HG03045 (cell line): Measurements from ENCODE around the gene SHB.

Experiments
- ATAC-seq: cut with Tn5 transposase; IDR thresholded peaks from one replicate; pipeline ENCODE4 v1.9.1; 2021; ENCODE audit warnings: mild to moderate bottlenecking, moderate library complexity; ENCODE audit not compliant: unreplicated experiment

The SHB gene

DNA sequence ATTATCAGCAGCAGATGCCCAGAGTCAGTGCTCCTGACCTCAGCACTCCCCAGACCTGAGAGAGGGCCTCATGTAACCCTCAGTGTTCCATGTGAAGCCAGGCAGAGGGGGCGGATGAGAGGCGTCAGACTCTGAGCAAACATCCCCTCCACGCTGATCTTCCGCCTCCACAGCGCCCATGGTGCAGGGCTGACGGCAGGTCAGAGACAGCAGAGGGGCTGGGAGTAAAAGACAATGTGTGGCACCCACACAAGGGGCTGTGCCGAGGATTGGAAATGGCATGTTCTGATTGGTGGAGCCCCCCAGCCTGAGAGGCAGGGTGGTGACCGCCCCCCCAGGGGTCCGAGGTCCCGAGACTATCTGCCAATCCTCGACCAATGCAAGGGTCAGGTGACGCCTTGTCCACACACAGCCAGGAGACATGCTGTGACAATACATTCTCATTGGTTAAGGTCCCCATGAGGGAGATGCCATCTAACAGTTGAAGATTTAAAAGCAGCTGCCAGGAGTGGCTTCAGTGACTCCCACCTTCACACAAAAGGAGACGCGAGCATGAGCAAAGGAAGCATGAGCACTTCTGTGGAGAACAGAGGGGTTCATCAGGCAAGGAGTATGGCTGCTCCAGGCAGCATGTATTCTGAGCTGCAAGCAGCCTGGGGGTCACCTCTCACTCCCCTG lies 145.8 kb downstream of the SHB start:
- ATAC-seq = no peak

DNA sequence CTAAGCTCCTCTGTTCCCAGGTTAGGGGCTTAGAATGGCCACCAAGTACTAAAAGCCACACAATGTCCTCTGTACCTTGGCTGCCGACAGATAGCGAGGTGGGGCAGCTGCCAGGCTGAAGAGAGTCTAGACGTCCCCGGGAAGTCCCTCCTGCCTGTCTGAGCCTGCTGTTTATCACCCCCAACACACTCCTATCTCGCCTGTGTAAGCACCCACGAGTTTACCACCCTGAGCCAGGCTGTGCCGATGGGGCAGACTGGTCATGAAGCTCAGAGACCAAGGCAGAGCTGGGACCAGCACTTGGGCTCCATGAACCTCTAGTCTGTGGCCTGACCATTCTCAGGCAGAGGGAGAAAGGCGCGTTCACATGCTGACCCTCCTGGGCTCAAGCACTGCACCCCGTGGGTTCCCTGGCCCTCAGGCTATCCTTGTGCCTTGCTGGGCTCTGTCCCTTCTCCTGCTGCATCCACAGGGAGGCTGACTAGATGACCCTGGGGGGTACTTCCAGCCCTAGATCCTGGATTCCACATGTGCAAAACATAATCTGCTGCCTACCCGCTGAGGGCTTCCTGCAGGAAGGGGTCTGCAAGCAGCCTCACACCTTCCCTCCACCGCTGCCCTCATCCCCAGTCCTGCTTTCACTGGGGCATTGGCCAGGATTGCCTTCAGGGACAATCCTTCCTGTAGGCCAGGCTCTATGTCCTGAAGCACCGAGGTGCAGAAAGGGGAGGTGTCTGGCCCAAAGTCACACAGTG lies 146.5 kb downstream of the SHB start:
- no peak for ATAC-seq

DNA sequence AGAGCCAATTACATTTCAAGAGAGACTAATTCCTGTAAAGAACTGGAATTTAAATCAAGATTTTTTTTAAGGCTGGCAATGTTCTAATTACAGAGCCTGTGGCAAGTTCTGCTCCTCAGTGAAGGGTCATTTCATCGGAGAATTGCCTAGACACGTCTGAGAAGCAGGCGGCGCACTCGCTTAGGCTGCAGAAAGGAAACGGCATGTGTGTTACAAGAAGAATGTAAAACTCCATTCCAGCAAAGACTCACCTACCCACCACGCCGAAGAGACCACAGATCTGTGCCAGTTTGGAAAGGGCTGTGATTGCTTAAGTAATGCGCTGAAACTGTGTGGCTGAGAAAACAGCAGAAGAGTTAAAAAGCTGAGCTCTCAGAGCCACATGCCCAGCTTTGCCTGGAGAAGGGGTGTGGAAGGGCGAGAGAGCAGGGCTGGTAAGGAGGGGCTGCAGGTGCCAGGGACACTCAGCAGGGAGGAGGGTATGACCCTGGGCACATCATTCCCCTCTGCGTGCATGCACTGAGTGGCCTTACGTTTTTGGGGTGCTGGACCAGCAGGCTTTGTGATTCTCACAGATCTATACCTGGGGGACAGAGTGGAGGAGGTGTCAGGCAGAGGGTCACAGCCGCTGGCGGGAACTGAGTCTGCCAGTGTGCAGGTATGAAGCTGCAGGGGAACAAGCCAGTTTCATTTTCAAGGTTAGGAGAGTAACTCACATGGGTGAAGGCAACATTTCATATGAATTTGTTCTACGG lies 147.3 kb downstream of the SHB start:
- no peak for ATAC-seq

GRCh38 chr9:37921168-37921510 lies 147.9 kb downstream of the SHB start:
- ATAC-seq = no peak

DNA sequence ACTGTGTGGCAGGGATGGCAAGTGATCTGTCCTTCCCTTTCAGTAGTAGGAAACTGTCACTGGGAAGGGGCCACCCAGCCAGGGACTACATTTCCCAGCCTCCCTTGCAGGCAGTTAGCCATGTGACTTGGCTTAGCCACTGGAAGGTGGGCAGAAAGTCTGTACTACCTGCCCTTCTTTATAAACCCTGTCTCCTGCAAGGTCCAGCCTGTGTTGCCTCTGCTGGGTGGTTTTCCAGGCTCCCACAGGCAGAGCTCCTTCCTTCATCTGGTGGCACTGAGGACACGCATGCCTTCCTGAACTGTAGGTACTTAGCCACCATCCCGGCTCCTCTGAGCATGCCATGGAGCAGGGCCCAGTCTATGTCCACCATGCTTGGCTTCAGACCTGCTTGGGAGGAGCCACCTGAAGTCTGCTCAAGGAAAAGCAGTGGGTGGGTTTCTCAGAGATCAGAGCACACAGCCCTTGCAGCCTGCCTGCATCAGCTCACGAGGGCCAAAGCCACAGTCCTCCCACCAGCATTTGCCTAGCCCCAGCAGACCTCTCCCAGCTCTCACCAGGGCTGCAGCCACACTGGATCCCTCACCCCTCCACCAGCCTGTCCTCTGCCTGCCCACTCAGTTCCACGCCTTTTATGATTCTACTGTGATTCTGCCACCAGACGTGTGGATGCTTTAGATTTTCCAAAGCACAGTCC lies 148.4 kb downstream of the SHB start:
- ATAC-seq = no peak

DNA sequence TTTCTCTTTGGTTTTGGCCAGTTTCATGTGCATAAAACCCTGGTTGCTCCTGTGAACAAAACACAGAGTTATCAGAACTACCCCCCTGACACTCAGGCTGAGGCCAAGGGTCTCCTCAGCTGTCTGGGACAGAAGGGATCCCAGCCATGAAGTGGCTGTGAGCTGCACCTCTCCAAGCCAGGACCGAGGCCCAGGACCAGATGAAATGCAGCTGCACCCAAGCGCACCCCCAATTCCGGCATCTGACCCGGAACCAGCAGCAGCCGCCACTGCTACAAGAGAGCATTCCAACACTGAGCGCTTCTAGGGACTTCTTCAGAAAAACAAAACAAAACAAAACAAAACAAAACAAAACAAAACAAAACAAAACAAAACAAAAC lies 149.1 kb downstream of the SHB start:
- ATAC-seq = no peak

DNA sequence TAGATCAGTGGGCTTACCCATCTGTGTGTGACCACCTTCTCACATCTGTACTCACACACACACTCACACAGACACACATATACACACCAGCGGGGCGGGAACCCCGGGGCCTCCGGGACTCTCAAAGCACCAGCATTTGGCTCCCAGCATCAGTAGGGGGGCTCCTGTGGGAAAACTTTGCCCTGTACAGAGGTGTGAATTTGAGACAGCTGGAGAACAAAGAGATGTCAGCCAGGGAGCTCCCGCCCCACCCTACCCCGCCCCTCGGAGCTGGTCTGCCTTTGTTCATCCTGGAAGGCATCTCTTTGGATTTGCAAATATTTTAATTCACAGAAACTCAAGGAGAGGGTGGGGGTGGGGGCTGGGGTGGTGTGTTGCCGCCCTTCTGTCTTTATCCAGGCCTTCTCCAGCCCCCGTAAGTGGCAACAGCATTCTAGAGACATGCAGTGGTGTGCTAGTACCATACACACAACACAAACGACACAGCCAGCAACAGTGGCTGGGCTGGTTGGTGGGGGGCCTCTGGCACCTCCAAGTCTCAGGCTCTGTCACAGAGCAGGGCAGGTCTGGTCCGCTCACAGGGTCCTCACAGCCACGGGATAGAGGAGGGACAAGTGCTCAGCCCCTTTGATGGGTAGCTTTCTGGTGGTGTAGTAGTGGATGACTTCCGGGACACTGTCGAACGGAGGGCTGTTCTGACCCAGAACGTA lies 149.6 kb downstream of the SHB start:
- ATAC-seq = no peak

- no peak for ATAC-seq
Measured at GRCh38 chr9:37918665-37919170, 150.3 kb downstream of the SHB start.

- no peak for ATAC-seq
Measured at GRCh38 chr9:37917801-37918664, 151.0 kb downstream of the SHB start.

DNA sequence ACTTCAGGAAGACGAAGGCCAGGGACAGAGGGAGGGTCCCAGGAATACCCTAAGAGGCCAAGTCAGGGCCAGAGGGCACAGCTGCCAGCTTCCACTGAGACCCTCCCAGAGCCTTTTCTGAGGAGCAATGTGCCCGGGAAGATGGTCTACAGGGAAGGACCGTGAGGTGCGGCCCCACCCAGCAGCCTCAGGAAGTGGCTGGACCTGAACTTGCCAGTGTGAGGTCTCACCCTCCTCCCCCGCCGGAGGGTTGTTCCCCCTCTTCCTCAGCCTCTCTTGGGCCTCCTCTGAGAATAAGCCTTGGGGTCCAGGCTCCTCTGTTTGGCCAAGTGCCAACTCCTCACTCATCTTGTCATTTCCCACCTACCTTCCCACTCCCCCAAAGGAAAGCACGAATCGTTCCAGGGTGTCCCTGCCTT lies 151.7 kb downstream of the SHB start:
- ATAC-seq = no peak

DNA sequence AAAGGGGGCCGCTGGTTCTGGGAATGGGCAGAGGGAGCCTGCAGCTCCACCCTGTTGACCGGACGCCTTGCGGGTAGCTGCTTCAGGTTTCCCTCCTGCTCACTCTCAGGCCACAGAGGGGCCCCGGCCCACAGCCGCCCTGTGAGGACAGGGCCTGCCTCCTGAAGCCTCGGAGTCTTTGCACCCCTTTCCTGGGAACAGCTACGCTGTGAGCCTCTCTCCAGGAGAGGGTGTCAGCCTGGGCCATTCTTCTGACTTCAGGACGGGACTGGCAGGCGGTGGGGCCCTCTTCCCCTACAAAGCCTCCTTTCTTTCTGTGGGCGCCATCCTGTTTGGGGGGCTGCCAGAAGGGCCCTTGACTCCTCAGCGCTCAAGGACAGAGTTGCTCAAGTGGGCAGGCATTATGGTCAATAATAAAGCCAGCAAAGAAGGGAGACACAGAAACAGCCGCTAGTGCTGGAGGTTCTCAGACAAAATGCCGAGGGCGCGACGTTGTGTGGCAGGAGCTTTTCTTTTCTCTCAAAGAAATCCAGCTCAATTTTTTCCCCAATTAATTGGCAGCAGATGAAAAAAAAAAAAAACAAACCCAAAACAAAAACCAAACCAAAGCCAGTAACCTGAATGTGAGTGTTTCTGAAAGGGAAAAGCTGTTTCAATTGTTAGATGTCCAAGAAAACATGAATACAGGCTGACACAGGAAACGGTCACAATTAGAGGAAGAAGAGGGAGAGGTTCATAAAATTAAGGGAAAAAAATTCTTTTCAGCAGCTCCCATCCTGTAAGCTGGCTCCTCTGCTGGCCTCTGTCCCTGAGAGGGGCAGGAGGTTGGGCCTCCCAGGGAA lies 152.3 kb downstream of the SHB start:
- no peak for ATAC-seq

GRCh38 chr9:37915911-37916470 lies 153.0 kb downstream of the SHB start:
- ATAC-seq = no peak

GRCh38 chr9:37914701-37915358 lies 154.2 kb downstream of the SHB start:
- ATAC-seq = no peak

DNA sequence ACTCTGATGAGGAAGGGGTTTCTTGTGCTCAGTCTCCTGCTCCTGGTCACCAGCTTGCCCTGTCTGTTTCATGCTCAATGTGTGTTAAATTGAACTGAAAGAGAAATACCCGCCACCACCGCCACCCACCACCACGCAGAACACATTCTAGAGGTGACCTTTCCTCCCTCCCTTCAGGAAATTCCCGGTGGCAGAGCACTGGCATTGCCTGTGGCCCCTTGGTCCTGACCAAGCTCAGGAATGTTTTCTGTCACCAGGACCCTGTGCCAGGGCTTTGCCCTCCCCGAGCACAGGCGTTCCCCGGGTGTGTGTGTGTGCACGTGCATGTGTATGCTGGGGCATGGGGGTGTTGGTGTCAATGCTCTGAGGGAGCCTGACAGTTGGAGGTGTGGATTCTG lies 154.9 kb downstream of the SHB start:
- ATAC-seq = no peak

DNA sequence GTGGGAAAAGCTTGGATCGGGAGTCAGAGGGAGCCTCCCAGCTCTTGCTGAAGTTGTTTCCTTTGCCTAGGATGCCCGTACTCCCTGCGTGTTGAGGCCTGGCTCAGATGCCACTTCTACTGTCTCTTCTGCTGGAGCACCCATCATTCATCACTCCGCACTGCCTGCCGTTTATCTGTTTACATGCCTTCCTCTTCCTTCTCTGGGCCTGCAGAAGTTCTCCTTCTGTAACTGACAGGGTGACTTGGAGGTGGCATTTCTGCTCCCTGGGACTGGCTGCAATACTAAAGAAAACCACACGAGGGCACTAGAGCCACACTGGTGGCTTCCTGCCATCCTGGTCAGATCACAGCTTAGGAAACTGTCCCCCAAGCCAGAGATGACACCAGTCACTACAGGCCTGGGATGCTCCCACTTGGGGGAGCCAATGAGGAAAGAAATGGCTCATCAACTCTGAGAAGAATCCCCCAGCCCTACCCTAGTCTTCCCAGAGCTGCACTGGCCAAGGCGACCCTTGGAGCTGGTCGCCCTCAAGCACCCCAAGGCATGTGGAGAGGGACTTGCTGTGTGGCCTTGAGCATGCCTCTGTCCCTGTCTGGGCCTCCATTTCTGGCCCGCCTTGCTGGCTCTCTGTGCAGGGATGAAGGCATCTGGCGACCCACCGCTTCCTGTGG lies 155.4 kb downstream of the SHB start:
- ATAC-seq = peak; percentile 73

GRCh38 chr9:37911271-37911681 lies 157.8 kb downstream of the SHB start:
- ATAC-seq = no peak

GRCh38 chr9:37910271-37910670 lies 158.8 kb downstream of the SHB start:
- no peak for ATAC-seq
